Limb (tissue), 2 donors: ENCODE measurements around the gene SIPA1L3.
"Not testable (repeated sequence)": the region's sequence is repeated elsewhere in the genome, so short reads cannot be mapped to it uniquely, and the experiment has no call there.

Experiments used
- DNase-seq, 2 donors: peaks; one replicate each; pipeline ENCODE4 v3.0.0-alpha.2; 2016; ENCODE audit errors: extremely low spot score in 2 of 2

SIPA1L3 gene

DNA sequence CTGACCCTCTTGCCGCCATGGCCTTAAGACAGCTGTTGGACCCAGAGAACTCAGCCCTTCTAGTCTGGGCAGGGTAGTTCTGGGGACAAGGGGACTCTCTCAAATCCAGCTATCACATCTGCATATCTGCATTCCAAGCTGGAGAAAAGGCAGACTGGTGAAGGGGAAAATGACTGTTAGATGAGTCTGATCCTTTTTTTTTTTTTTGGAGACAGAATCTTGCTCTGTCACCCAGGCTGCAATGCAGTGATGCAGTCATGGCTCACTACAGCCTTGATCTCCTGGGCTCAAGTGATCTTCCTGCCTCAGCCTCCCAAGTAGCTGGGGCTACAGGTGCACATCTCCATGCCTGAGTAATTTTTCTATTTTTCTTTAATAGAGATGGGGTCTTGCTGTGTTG, 114.3 kb downstream of the SIPA1L3 start:
- DNase-seq: no peak

DNA sequence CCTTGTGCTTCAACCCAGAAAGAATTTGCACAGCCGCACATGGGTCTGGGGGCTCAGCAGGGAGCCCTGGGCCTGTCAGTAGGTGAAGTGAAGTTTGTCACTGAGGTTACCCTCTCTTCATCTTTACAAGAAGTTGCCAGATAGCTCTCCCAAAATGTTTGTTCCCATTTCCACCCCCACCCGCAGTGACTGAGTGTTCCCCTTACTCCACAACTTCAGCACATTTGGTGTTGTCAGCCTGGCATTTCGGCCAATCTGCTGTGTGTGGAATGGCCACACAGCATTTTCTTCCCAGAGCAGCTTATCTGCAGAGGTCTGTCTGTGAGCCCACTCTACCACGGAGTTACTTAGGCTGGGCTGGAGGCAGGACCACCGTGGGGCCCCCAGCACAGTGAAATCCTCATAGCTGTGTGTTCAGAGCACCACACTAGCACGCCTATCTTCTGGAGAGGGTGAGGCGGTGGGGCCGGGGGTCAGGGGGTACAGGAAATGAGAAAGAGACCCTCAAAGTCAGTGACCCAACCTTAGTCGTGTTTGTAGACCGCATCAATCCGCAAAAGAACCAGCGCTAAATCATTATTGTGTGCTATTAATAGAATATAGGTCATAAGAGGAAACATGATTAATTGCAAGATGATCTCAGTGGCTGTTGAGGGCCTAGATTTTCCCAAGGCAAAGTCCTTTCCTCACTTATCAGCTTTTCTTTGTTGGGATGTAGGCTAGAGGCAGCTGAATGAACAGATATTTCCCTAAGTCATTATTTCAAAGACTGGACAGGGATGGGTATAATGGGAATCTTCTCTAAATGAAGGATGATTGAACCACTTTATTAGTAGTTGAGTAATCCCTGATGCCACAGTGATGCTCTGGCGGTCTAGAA, 116.0 kb downstream of the SIPA1L3 start:
- DNase-seq: no peak

DNA sequence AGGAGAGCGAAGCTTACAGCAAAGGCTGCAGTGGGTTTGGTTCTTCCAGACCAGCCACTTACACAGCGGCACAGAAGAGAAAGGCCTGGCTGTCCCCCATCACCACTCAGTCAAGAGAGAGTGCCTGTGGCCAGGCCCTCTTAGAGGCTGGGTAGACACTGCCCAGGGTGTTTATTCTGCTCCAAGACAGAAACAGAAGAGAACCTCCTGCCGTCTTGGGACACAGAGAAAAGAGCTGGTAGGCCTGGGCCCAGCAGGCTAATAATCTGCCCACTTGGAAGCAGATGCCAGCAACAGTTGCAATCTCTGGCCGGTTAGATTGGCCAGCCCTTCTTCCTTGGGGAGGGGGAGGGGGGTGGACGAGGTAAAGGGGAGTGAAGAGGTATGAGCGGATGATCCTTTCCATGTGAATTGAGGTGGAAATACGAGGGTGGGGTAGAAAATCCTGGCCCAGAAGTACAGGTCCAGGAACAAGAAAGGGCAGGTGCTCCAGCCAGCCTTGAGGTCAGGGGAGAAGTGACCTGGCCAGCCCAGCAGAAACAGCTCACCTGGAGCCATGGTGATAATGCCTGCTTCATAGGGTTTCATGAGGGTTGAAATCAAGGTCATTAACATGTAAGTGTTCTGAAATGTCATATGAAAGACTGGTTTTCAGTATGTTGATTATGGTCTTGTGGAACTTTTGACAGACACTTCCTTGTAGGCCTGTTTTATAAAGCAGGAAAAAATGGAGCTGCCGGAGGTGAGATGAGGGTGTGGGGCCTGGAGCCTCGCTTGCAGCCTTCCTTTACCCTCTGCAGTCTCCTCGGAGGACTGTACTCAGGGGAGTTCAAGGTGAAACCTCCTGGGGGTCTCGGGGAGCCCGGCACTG, 116.9 kb downstream of the SIPA1L3 start:
- DNase-seq: no peak

DNA sequence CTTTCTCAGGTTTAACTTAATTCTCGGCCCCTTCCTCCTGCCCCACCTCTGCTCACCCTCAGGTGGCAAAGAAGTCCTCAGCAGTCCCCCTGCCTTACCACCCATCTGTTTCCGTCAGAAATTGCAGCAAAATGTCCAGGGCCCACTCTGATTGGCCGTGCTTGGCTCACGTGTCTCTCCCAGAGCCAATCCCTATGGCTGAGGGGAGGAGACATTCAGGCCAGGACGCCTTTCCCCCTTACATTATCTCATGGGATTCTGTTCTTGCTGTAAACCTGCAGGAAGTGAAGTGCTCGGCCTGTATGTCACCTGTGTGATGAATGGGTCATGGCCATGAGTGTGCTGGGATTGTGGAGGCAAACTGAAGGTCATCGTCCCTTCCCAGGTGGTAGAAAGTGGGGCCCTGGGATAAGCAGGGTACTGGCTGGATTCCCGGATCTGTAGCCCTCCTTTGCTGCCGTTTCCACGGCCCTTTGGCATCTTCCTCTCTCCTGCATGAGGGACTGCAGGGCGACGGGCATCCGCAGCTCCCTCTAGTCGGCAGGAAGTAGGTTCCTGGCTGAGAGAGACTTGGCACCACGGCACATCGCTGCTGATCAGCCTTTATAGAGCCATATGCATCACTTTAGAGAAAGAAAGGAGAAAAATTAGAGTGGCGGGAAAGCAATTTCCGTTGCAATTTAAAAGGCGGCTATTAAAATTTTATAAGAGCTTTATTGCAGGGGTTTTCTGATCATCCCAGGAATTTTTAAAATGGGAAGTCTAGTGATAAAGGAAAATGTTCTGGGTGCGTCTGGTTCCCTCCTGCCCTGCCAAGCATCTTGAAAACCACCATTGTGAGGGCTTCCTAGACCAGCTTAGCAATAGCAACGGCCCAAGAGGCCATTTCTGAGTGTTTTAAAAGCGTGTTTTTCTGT, 118.2 kb downstream of the SIPA1L3 start:
- DNase-seq: no peak

DNA sequence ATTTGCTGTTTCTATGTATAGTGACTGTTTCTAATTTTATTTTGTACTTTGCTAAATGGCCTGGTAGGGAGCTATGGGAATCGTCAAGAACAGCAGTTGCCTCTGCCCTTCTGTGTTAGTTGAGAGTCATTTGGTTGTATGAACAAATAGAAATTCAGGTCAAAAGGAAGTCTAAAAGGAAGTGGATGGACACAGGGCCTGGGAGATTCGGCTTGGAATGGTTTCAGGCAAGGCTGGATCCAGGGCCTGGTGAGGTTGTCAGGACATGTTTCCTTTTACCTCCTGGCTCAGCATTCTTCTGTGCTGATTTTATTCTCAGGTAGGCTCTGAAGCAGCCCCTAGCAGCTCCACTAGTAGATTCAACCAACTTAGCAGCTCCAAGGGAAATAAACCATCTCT, 118.9 kb downstream of the SIPA1L3 start:
- no peak for DNase-seq

DNA sequence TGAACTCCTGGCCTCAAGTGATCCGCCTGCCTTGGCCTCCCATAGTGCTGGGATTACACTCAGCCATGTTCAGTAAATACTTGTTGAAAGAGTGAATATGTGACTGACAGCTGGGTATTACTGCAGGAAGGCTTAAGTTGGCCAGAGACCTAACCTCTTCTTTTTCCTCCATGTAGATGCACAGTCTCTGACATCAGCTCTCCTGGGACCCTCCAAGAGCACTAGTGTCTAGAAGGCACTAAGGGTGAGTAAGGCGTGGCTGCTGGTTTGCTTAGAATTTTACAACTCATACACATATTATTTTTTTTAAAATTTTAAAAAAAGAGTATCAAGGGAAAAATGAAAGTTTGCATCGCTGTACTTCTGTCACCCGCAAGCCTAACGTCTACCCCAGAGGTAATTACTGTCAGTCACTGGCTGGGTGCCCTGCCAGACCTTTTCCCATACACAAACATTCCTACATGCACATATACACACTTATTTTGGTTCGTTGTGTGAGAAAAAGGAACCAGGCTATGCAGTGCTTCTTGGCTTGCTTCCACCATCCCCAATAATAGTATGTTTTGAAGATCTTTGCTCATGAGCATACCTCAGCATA, 122.0 kb downstream of the SIPA1L3 start:
- no peak for DNase-seq

DNA sequence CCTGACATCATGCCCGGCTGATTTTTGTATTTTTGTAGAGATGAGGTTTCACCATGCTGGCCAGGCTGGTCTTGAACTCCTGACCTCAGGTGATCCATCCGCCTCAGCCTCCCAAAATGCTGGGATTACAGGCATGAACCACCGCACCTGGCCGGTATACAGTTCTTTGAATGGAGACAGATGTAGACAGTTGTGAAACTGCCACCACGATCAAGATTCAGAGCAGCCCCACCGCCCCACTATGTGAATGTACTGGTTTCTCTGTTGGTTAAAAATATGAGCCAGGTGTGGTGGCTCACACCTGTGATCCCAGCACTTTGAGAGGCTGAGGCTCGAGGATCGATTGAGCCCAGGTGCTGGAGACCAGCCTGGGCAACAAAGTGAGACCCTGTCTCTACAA, 123.0 kb downstream of the SIPA1L3 start:
- not testable (repeated sequence) for DNase-seq

DNA sequence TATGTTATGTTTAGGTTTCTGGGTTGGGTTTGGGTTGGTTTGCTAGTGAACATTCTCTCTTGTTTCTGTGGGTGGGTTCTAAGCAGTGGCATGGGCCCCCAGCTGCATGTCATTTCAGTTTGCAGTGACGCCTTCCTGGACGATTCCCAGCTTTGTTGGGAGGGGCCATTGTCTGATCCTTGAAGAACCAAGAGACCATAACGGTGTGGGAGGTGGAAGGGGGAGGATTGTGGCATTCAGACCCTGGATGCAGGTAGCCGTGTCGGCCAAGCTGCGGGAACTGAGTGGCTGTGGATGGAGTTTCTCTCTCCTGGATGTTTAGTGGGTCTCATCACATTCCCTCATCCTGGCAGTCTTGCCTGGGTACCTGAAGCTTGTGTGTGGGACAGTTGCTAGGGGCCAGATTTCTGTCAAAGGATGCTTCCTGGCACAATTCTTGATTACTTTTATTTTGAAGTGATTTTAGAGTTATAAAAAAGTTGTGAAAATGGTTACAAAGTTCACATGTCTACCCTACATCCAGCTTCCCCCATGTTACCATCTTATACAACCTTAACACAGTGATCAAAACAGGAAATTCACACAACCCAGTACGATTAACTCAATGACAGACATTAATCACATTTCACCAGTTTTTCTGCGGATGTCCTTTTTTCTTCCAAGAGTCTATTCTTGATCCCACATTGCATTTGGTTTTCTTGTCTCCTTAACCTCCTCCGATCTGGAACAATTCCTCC, 123.8 kb downstream of the SIPA1L3 start:
- no peak for DNase-seq

DNA sequence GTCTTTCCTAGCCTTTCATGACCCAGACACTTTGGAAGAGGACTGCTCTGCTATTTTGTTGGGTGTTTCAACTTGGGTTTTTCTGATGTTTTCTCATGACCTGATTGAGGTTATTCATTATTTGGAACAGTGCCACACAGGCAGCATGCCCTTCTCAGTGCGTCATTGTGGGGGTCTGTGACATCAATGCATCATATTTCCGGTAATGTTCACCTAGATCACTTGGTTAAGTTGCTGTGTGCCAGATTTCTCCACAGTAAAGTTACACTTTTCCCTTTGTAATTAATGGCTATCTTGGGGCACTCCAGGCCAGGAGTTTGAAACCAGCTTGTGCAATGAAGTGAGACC, 124.4 kb downstream of the SIPA1L3 start:
- no peak for DNase-seq

DNA sequence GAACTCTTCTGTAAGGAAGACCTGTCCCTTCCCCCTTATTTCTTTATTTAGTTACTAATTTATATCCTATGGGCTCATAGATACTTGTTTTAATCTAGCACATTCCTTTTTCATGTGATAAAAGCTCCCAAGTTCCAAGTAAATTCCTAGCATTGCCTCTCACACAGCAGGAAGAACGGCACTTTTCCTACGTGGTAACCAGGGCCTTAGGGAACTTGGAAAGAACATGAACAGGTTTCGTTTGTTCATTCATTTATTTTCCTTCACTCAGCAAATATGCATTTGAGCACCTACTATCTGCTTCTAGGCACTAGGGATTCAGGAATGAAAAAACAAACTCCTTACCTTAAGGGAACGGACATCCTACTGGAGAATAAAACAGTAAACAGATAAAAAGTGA, 125.1 kb downstream of the SIPA1L3 start:
- no peak for DNase-seq

DNA sequence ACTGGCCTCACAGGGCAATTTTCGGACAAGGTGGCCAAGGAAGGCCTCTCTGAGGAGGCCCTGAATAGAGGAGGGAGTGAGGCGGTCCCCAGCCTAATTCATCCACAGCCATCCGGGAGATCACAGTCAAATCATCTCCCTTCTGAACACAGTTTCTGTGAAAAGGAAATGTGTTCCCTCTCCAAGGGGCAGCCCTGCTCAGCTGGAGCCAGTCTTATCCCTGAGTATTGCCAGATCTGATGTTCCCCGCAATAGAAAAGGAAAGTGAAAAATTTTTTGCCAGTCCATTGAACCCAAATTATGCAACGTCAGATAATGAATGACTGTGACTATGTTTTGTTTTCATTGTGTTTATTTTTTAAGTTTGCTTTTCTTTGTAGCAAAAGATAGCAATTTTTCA, 125.9 kb downstream of the SIPA1L3 start:
- DNase-seq: no peak

DNA sequence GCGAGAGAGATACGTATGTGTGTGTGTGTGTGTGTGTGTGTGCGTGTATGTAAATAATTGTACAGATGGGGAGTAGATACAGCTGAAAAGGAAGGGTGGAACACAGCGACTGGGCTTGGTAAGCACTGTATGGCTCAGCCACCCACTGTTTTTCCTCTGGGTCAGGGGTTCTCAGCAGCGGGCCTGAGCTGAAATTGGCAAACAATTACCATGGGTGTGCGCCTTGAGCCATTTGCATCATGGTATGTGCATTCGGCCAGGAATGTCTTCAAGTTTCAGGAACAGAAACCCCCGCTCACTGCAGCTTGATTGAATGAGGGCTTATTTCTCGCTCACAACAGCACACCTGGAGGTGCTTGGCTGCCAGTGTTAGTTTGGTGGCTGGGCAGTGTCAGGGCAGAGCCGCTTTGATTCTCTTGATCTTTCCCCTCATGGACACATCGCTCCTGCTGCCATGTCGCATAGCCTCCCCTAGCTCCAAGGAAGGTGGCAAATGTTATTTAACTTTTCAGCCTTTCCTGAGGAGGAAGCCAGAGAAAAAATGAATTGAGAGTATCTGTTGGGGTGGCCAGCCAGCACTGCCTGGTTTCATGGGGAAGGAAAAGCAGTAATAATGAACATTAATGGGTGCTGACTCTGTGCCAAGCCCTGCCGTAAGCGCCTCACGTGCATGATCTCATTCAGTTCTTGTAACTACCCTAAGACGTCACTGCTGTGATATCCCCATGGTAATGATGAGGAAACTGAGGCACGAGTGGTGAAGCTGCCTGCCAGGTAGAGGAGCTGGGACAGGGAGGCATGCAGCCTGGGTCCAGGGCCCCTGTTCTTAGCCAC, 126.9 kb downstream of the SIPA1L3 start:
- DNase-seq: no peak

DNA sequence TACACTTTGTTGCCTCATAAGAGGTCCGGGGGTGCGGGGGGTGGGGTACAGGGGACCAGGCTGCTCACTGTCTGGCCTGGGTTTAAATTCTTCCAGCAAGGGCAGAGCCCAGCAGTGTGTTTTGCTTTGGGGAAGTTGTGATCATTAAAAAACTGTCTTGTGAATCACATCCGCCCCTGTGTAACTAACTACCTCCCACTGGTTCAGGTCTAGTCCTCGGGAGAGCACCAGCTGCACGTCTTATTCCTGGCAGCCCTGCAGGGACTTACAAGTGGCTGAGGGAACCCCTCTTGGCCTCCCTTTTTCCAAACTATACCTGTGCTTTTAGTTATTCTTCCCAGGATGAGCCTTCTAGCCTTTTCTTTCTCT, 127.5 kb downstream of the SIPA1L3 start:
- no peak for DNase-seq

DNA sequence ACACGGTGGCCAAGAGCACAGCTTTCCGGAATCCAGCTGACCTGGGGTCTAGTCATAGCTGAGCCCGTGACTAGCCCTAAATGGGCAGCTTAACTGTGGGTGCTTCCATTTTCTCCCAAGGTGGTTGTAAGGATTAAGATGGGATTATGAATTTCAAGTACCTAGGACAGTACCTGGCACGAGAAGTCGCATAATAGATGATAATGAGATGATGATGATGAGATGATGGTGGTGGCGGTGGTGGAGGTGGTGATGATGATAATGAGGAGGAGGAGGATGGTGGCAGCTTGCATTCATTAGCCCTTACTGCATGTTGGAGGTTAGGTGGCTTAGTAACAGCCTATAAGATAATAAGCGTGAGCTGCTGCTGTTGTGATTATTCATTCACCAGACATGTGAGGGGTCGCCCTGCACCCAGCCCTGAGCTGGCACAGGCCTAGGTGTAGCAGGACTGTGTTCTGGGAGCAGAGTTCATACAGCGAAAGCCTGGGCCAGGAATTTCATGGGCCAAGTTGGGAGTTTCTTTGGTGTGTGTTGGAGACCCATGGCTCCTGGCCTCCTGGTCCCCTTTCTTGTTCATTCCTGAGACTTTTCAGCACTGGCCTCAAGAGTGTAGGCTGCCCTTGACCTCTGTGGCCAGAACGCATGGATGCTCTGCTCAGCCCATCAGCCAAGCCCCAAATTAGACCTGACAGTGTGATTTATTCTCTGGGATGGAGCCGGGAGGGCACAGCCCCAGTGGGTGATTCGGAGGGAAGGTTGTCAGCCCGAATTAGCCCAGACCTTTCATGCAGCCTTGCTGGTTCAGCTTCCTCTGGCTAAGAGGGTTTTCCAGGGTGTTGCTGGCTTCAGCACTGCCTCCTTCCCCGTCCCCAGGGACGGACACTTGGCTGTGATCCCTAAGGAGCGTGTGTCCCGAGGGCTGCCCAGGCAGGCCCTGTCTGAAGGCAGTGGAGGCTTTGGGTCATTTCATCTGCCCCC, 128.8 kb downstream of the SIPA1L3 start:
- DNase-seq: no peak

DNA sequence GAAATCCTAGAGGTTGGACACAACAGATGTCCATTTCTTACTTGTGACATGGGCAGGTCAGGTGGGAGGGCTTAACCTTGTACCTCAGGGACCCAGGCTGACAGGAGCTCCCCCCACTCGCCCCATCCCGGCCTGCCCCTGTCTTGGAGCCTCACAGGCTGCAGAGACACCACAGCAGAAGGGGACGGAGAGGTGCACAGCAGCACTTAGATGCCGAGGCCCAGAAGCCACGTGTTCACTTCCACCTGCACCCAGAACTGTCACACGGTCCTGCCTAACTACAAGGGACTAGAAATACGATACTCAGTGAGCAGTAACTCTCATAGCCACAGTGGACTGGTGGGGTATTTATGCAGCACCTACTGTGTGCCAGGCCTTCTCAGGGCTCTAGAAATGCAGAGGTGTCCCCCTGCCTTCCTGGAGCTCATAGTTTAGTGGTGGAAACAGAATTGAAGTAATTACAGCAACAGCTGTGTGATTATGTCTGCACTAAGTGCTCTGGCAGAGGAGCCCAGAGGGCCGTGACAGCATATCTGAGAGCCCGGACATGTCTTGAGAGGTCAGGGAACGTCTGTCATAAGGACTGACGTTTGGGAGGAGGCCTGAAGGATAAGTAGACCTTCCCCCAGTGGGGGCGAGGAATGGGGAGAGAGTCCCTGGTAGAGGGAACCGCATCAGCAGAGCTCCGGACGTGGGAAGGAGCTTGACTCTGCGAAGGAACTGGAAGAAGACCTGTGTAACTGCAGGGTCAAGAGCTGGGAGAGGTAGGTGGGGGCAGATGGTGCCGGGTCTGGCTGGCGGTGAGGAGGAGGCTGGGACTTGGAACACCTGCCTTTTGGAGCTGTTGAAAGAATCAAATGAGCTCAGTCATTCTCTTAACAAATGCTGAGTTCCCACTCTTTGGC, 130.0 kb downstream of the SIPA1L3 start:
- DNase-seq: no peak

DNA sequence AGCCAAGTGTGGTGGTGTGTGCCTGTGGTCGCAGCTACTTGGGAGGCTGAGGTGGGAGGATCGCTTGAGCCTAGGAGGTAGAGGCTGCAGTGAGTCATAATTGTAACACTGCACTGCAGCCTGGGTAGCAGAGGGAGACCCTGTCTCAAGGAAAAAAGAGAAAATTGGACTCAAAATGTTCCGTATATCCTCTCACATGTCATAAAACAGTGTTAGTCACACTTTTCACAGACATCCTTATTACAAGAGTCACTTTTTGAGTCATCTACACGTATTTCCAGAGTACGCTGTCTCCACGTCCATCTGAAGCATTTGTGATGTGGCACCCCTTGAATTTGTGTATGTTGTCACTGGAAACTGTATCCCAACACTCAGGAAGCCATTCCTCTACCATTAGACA, 133.0 kb downstream of the SIPA1L3 start:
- no peak for DNase-seq

DNA sequence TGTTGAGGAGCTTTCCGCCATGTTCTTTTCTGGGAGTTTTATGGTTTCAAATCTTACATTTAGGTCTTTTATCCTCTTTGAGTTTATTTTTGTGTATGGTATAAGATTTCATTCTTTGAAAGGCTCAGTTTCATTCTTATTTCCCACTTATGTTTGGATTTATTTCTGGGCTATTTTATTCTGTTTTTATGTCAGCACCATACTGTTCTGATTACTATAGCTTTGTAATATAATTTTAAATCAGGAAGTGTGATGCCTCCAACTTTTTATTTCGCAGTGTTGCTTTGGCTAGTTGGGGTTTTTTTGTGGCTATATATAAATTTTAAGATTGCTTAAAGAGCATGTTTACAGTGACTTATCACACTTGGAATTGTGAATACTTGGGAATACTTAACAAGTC, 135.1 kb downstream of the SIPA1L3 start:
- DNase-seq: no peak
